ENCODE measurements around the gene DCP1B.

DCP1B gene

DNA sequence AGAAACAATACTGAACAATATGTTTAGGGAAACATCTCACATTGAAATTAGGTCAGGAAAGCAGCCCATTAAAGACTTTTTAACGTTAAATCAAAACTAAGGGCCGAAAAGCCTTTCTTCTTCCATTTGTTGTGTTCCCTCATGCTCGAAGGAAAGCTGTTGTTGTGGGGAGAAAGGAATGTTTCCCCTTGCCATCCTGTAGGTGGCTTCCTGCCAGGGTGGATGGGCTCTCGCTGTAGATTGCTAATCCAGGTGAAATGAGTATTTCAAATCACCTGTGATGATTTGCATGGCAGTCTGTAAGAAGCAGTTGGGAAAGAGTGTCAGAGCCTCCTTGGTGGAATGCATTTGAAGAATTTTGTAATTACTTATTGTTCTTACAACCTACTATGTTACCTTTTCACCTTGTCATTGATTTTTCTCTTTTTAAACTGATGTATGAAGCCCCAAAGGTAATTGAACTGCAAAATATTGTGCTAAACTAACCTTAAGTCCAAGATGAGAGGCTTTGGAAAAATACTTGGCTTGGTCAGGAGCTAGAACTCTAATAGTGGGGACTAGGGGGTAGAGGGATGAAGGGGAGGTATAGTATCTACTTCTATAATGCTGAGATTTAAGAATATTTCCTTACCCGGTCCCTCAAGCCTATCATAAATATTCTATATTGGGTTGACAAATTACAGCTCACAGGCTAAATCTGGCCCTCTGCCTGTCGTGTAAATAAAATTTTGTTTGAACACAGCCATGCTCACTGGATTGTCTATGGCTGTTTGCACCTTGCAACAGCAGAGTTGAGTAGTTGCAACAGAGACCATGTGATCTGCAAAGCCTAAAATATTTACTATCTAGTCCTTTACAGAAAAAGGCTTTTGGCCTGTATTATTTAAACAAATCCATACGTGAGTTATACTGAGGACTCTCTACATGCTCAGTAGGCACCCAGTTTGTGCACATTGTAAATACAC is 7.7 kb upstream of the DCP1B start:
- Histone ChIP-seq H3K4me3 (replicated peaks; ENCODE audit: low read depth, low read length) (no peak overlapping the region), H3K36me3 (ENCODE audit: control insufficient read depth, insufficient read depth, low read length) (no peaks in the 10 kb centered on the region), H3K27me3 (replicated peaks; ENCODE audit: control insufficient read depth, insufficient read depth, low read length) (no peaks in the 10 kb centered on the region)
- DNase-seq (ENCODE audit: extremely low read depth, insufficient read length), result no peak
- TF ChIP-seq, protein P1, sequence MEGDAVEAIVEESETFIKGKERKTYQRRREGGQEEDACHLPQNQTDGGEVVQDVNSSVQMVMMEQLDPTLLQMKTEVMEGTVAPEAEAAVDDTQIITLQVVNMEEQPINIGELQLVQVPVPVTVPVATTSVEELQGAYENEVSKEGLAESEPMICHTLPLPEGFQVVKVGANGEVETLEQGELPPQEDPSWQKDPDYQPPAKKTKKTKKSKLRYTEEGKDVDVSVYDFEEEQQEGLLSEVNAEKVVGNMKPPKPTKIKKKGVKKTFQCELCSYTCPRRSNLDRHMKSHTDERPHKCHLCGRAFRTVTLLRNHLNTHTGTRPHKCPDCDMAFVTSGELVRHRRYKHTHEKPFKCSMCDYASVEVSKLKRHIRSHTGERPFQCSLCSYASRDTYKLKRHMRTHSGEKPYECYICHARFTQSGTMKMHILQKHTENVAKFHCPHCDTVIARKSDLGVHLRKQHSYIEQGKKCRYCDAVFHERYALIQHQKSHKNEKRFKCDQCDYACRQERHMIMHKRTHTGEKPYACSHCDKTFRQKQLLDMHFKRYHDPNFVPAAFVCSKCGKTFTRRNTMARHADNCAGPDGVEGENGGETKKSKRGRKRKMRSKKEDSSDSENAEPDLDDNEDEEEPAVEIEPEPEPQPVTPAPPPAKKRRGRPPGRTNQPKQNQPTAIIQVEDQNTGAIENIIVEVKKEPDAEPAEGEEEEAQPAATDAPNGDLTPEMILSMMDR (IDR thresholded peaks at IDR 0.05; ENCODE audit: insufficient read depth, low read length, poor library complexity, severe bottlenecking), result peak; percentile 4

DNA sequence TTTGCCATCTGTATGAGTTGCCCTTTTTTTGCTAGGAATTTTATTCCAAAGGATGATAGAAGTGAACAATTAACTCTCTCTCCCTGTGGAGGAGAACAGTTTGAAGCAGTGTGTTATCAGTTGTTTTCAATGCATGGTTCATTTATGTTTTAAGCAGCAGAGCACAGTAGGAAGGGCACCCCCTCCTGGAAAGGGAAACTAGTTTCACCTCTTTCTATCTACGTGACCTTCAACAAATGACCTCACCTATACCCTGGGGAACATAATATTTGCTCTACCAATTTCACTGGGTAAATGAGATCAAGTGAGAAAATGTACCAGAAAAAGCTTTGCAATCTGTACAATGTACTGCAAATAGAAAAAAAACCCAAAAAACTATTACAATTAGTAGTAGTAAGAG is 5.4 kb upstream of the DCP1B start:
- TF ChIP-seq, protein P1 (IDR thresholded peaks at IDR 0.05; ENCODE audit: insufficient read depth, low read length, poor library complexity, severe bottlenecking), result no peak
- DNase-seq (ENCODE audit: extremely low read depth, insufficient read length), result no peak
- Histone ChIP-seq H3K36me3 (ENCODE audit: control insufficient read depth, insufficient read depth, low read length) (no peaks in the 10 kb centered on the region), H3K4me3 (replicated peaks; ENCODE audit: low read depth, low read length) (no peak overlapping the region), H3K27me3 (replicated peaks; ENCODE audit: control insufficient read depth, insufficient read depth, low read length) (no peaks in the 10 kb centered on the region)

DNA sequence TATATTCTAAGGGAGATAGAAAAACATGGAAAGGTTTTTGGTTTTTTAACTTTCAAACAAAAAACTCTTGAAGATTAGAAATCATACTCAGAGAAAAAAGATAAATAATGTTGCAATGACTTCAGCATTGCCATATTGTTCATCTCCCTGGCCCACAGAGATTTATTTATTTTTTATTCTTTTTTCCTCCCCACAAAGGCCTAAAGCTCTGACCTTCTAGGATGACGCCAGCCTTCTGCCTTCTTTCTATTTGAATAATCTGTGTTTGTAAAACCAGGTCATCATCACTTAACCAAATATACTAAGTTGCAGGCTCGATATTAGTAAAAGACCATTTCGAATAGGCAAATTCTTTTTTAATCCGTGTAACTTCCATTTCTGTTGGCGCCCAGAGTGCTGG is 4.4 kb upstream of the DCP1B start:
- Histone ChIP-seq H3K4me3 (replicated peaks; ENCODE audit: low read depth, low read length) (no peak overlapping the region), H3K36me3 (ENCODE audit: control insufficient read depth, insufficient read depth, low read length) (no peaks in the 10 kb centered on the region), H3K27me3 (replicated peaks; ENCODE audit: control insufficient read depth, insufficient read depth, low read length) (no peaks in the 10 kb centered on the region)
- no peak for DNase-seq (ENCODE audit: extremely low read depth, insufficient read length)
- TF ChIP-seq, protein P1 (IDR thresholded peaks at IDR 0.05; ENCODE audit: insufficient read depth, low read length, poor library complexity, severe bottlenecking), result no peak

DNA sequence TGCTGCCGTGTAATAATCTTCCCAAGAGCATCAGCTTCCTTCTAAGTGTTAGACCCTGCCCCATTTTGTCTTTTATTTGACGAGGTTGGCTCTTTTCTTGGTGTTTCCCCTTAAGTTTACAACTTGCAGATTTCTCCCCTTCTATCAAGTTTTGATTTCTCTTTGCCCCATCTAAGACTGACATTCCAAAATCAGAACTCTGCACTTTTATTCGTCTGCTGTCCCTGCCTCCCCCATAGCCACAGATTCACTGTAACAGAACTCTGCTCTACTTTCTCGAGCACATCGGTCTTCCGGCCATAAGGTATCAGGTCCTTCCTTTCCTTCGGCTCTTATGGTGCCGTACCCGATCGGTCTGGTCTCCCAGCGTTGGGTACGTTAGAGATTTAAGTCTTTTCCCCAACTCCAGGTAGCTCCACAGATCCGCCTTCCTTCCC is 563 bp downstream of the DCP1B start:
- DNase-seq (ENCODE audit: extremely low read depth, insufficient read length), result no peak
- peak overlapping the region; percentile 97 for H3K4me3 ChIP-seq (replicated peaks; ENCODE audit: low read depth, low read length)
- H3K36me3 ChIP-seq (ENCODE audit: control insufficient read depth, insufficient read depth, low read length), result no peaks in the 10 kb centered on the region
- TF ChIP-seq, protein P1 (IDR thresholded peaks at IDR 0.05; ENCODE audit: insufficient read depth, low read length, poor library complexity, severe bottlenecking), result no peak
- no peaks in the 10 kb centered on the region for H3K27me3 ChIP-seq (replicated peaks; ENCODE audit: control insufficient read depth, insufficient read depth, low read length)

DNA sequence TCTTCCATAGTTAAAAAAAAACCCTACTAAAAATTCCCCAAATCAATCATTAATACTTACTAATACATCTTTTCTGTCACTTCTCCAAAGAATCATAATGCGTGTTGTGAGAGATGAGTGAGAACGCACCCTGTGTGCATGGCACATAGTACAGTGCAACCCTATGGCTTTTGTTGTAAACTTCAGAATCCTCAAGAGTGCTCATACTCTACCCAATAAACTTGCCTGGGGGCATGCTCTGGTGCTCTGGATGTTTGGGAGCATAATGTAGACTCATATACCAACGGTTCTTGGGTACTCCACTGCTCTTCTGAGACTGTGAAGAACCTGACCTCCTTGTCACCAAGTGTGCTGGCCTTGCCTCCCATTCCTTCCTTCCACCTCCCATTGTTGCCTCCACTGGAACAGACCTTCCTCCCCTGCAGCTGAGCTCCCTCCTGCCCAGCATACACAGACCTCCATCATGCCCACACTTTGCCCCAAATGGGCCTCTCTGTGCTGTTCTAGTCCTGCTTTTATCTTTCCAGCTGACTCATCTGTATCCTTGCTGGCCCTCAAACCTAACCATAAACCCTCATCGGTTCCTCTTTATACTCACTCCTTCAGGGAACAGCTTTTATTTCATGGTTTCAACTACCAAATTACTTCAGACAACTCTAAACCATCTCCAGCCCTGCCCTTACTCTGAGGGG is 8.9 kb downstream of the DCP1B start:
- TF ChIP-seq, protein P1 (IDR thresholded peaks at IDR 0.05; ENCODE audit: insufficient read depth, low read length, poor library complexity, severe bottlenecking), result no peak
- no peak overlapping the region for H3K4me3 ChIP-seq (replicated peaks; ENCODE audit: low read depth, low read length)
- peak; percentile 18 for DNase-seq (ENCODE audit: extremely low read depth, insufficient read length)
- H3K36me3 ChIP-seq (ENCODE audit: control insufficient read depth, insufficient read depth, low read length), result peaks cover 2% of the 10 kb centered on the region; the same call in 1 of the 2 replicates
- no peaks in the 10 kb centered on the region for H3K27me3 ChIP-seq (replicated peaks; ENCODE audit: control insufficient read depth, insufficient read depth, low read length)
